HG02981 (cell line): ENCODE data around the gene VSNL1.

Experiments
- ATAC-seq: cut with Tn5 transposase; IDR thresholded peaks from one replicate; pipeline ENCODE4 v1.9.1; 2021; ENCODE audit warnings: mild to moderate bottlenecking, moderate library complexity; ENCODE audit not compliant: unreplicated experiment

The VSNL1 gene

DNA sequence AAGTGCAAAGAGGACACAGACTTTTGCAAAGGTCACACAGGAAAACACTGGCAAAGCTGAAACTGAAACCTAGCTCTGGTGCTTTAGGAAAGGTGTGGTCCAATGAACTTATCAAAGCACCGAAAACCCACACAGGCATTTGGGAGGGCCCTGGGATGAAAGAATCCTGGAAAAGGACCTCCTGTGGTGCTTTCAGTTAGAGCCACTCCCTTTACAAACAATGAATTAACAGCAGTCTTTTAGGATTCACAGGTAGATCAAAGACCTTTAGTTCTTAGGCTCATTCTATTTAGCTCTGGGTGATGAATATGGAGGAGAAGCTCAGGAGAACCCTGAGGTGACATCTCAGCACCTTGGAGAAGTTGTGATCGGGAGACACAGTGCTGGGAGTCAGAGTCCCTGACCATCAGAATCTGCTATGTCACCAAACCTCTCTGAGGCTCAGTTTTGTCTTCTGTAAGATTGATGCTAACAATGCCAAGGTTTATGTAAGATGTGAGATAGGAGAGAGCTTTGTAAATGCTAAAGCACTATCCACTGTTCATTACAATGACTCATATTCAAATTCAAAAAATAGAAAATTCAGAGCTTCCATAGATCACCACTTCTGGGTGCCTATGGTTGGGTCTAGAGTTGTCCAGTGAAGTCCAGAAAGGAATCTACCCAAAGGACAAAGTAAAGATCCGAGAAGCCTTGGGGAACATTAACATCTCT lies 39.3 kb downstream of the VSNL1 start:
- ATAC-seq, result no peak

- no peak for ATAC-seq
Measured at GRCh38 chr2:17580319-17580715, 39.8 kb downstream of the VSNL1 start.

- no peak for ATAC-seq
Measured at GRCh38 chr2:17581831-17582230, 41.3 kb downstream of the VSNL1 start.

DNA sequence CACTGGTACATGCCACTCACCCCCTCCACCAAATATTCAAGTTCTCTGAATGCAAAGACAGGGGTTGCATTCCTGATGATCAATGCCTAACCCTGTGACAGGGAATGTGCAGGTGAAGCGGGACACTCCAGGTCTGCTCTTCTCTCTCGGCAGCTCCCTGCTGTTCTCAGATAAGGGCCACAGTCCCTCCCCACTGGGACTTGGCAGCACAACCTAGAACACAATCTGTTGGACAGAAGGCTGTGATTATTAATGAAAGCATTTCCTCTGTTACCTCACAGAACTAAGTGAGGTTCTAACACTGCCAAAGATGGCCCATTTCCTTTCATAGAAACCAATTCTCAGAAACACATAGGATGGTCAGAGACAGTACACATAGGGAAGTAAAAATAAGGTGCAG lies 42.7 kb downstream of the VSNL1 start:
- ATAC-seq, result no peak

GRCh38 chr2:17583646-17584045 lies 43.1 kb downstream of the VSNL1 start:
- no peak for ATAC-seq

GRCh38 chr2:17584689-17585088 lies 44.2 kb downstream of the VSNL1 start:
- no peak for ATAC-seq

DNA sequence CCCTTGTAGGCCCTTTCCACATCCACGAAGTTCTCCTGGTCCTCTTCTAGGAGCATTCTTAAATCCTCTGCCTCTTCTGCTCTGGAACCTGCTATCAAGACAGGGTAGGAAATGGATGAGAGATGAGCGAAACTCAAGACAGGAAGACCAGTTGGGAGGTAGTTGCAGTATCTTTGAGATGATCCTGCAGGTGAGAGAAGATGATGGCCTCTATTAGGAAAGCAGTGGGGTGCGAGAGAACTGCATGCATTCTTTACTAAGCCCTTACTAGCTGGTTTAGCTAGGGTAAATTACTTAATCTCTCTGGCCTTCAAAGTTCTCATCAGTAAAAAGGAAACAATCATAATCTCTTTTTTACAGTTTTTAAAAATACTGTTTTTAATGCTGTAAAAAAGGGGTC lies 47.0 kb downstream of the VSNL1 start:
- ATAC-seq, result no peak

GRCh38 chr2:17588031-17588430 lies 47.5 kb downstream of the VSNL1 start:
- ATAC-seq, result no peak

DNA sequence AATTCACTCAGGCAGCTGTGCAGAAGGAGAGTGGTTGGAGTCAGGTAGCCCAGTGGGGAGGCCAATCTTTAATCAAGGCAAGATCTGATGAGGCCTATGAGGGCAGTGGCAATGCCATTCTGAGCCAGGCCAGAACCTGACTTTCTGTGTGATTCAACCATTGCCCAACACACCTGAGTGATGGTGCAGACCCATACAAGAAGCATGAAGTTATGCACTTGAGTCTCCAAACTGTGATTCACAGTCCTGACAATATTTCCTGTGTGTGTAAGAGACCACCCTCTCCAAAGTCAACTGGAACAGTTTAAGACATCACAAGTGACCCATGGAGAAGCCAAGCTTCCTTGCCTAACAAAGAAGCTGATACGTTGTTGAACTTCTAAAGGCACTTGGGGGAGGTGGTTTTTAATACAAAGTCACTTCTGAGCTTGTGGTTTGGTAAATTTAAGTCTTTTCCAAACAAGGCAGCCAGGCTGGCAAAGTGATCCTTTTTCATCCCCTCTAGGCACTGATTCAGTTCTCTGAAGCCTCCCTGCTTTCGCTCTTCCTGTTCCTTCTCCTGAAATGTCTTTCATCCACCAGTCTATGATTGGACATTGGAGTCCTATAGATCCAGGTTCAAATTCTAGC lies 49.0 kb downstream of the VSNL1 start:
- ATAC-seq, result no peak

DNA sequence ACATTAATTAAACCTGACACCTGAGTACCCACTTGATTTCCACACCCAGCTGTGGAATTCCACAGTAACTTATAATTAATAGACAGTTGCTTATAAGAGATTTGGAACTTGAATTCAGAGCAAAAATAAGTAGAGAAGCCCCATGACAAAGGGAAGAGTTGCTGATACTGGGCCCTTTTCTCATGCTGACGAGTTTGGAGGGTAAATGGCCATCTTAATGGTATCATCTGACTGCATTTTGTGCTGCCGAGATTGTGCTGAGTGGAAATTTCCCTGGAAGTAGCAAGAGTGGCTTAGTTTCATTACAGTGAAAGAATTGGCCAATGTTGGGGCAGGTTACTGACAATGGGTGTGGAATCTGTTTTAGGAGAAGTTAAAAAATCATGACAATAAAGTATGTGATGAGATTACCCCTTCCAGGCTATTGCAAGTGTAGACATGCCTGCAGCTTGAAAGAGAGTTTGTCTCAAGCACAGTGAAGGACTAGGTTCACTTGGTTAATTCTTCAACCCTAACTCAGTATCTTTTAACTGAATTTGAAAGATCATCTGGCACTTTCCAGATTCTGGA lies 49.9 kb downstream of the VSNL1 start:
- no peak for ATAC-seq

DNA sequence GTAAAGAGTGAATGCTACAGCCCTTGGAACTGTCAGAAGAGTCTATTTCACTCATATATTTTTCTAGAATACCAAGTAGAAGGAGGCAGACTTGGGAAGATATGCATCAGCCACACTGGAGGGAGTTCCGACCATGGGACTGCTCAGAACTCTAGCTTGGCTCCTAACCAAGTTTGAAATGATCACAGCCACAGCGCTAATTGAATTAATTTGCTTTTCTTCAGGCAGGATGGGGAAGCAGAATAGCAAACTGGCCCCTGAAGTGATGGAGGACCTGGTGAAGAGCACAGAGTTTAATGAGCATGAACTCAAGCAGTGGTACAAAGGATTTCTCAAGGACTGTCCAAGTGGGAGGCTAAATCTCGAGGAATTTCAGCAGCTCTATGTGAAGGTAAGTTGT lies 51.4 kb downstream of the VSNL1 start:
- no peak for ATAC-seq

- ATAC-seq, result no peak
Measured at GRCh38 chr2:17592731-17593409, 52.4 kb downstream of the VSNL1 start.

GRCh38 chr2:17593445-17593840 lies 52.9 kb downstream of the VSNL1 start:
- ATAC-seq, result no peak

DNA sequence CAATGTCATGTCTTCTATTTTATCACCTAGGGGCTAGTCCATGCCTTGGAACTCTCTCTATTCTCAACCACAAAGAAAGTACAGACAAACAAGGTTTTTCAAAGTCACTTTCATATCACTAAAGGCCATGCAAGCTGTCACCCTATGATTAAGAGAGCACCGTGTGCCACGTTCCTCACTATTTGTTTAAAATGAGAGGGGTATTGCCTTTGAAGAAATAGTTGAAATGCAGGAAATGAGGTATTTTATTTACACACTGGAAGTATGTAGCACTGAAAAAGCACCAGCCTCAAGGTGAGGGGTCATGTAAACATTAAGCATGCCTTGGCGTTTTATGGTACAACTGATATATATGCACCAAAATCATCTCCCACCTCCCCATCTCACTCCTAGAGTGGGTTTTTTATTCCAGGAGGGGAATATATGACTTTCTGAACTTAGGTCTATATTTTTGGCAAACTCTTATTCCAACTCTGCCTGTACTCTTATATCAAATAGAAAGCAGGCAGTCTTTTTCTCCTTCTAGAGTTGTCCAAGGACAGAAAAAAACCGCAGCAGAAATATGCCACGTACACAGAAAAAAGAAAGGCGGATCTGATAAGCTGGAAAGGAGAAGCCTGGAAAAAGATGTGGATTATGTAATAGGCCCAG lies 53.5 kb downstream of the VSNL1 start:
- no peak for ATAC-seq

- ATAC-seq, result no peak
Measured at GRCh38 chr2:17594533-17595401, 54.3 kb downstream of the VSNL1 start.

- no peak for ATAC-seq
Measured at GRCh38 chr2:17599617-17600016, 59.1 kb downstream of the VSNL1 start.

DNA sequence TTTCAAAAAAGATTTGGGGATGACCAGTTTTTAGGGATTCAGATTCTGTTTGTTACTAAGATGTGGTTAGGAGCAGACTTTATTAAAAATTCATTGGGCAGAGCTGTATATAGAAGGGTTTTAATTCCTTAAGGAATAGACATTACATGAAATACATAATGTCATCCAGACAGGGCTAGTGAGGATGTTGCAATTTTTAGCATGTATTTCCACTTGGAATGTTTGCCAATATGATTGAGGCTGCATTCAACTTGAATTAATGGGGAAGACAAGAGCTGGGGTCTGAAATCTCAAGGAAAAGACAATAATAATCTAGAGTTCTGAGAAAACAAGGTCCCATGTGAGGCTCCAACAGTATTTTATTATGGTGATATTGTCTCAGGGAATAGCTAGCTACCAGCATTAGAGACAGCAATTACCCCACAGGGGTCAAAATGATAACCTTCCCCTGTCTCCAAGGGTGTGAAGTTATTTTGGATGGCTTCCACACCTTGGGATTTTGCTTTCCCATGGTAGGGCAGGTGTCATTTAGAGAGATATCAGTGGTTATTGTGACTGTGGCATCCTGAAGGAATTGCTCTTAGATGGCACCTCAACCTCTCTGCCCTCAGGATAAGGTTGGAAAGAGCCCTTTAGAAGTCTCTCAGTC lies 60.2 kb downstream of the VSNL1 start:
- ATAC-seq, result no peak

- no peak for ATAC-seq
Measured at GRCh38 chr2:17604050-17604449, 63.6 kb downstream of the VSNL1 start.

GRCh38 chr2:17605696-17606095 lies 65.2 kb downstream of the VSNL1 start:
- no peak for ATAC-seq

DNA sequence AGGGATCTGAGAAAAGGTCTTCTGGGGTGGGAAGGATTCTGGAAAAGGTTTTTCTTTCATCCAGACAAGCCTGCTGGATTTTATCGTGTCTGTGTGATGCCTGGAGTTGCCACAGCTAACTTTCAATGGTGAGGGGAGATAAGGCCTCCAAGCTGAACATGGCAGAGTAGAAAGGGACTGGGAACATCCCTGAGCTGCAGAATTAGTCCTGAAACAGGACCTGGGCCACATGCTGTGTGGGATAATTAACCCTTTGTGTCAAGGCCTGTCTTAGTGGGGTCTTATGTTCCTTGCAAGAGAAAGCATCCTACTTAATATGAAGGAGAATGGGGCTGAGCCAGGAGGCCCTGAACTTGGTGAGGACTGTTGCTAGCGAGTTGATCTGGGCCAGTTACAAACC lies 66.4 kb downstream of the VSNL1 start:
- ATAC-seq, result no peak
